Islet precursor cell (in vitro differentiated cells): ENCODE data around the gene ATG2B.
"Not testable (repeated sequence)": the region's sequence is repeated elsewhere in the genome, so short reads cannot be mapped to it uniquely, and the experiment has no call there.

Source experiments
- DNase-seq: peaks from one replicate; pipeline ENCODE4 v3.0.0-alpha.2; 2018

ATG2B gene

GRCh38 chr14:96376093-96376492, 13.0 kb upstream of the ATG2B start:
- DNase-seq: no peak

- DNase-seq: no peak
Measured at GRCh38 chr14:96373538-96373937, 10.4 kb upstream of the ATG2B start.

- DNase-seq: no peak
Measured at GRCh38 chr14:96370528-96370927, 7.4 kb upstream of the ATG2B start.

GRCh38 chr14:96368534-96368933, 5.4 kb upstream of the ATG2B start:
- no peak for DNase-seq

- no peak for DNase-seq
Measured at GRCh38 chr14:96364962-96365361, 1.8 kb upstream of the ATG2B start.

- peak; percentile 82 for DNase-seq
Measured at GRCh38 chr14:96363751-96364336, 703 bp upstream of the ATG2B start.

GRCh38 chr14:96362071-96362964, 823 bp downstream of the ATG2B start:
- peak; percentile 55 for DNase-seq

GRCh38 chr14:96359959-96360358, 3.2 kb downstream of the ATG2B start:
- no peak for DNase-seq

- no peak for DNase-seq
Measured at GRCh38 chr14:96357216-96357615, 5.9 kb downstream of the ATG2B start.

GRCh38 chr14:96354246-96354645, 8.9 kb downstream of the ATG2B start:
- no peak for DNase-seq

GRCh38 chr14:96352708-96353107, 10.4 kb downstream of the ATG2B start:
- DNase-seq: no peak

- no peak for DNase-seq
Measured at GRCh38 chr14:96351986-96352385, 11.2 kb downstream of the ATG2B start.

- DNase-seq: peak; percentile 56
Measured at GRCh38 chr14:96349286-96350075, 13.7 kb downstream of the ATG2B start.

GRCh38 chr14:96347957-96348356, 15.2 kb downstream of the ATG2B start:
- DNase-seq: not testable (repeated sequence)

- no peak for DNase-seq
Measured at GRCh38 chr14:96345669-96346068, 17.5 kb downstream of the ATG2B start.

GRCh38 chr14:96341323-96341722, 21.8 kb downstream of the ATG2B start:
- DNase-seq: no peak

GRCh38 chr14:96338551-96338950, 24.6 kb downstream of the ATG2B start:
- DNase-seq: no peak

- DNase-seq: no peak
Measured at GRCh38 chr14:96324219-96324618, 38.9 kb downstream of the ATG2B start.

GRCh38 chr14:96320605-96321004, 42.5 kb downstream of the ATG2B start:
- DNase-seq: no peak

- no peak for DNase-seq
Measured at GRCh38 chr14:96318836-96319235, 44.3 kb downstream of the ATG2B start.

- DNase-seq: no peak
Measured at GRCh38 chr14:96316087-96316486, 47.1 kb downstream of the ATG2B start.

- DNase-seq: no peak
Measured at GRCh38 chr14:96310906-96311305, 52.2 kb downstream of the ATG2B start.

GRCh38 chr14:96309896-96310330, 53.2 kb downstream of the ATG2B start:
- no peak for DNase-seq
